K562 (cell line): ENCODE results near the gene CMIP. TPM values are rescaled to one million over a fixed set of nuclear protein-coding genes. Genes with fewer than 3 reads are reported as not detected.
A peak's percentile ranks its signal among the peaks of the same experiment; 100 is the strongest.

ENCODE experiments used
- ADNP ChIP-seq: fragments of 200-800 bp; sonication (Bioruptor generic); IDR thresholded peaks from 2 replicates; pipeline ENCODE4 v1.6.1; 2016; ENCODE audit warnings: missing genetic modification characterization, missing compliant biosample characterization
- CLOCK ChIP-seq: fragments of 250-450 bp; sonication (Bioruptor Pico); IDR thresholded peaks from 2 replicates; pipeline ENCODE4 v1.4.0; 2020; ENCODE audit warnings: mild to moderate bottlenecking, moderate library complexity, borderline replicate concordance
- CTCF ChIP-seq, 3 experiments: IDR thresholded peaks in 2 of 3; conservative IDR thresholded peaks in 1 of 3; 2 replicates each; pipeline ENCODE4 v1.5.1; 2011 to 2012; ENCODE audit warnings: low read length in 3 of 3, mild to moderate bottlenecking in 3 of 3, control low read depth in 2 of 3, improper control_type of control experiment in 1 of 3, inconsistent platforms in 1 of 3, low read depth in 1 of 3, mixed read lengths in 1 of 3, moderate library complexity in 1 of 3; ENCODE audit not compliant: insufficient read depth in 2 of 3
- ETV5 ChIP-seq: sonication (generic); formaldehyde crosslinking; IDR thresholded peaks from 2 replicates; pipeline ENCODE4 v1.4.0; 2020; ENCODE audit warnings: low read depth, mild to moderate bottlenecking, missing genetic modification reagents
- KLF16 ChIP-seq: IDR thresholded peaks from 2 replicates; pipeline ENCODE4 v1.6.1; 2016; ENCODE audit warnings: antibody characterized with exemption
- MGA ChIP-seq: fragments of 450-650 bp; IDR thresholded peaks from 2 replicates; pipeline ENCODE4 v1.6.1; 2016; ENCODE audit warnings: mild to moderate bottlenecking, moderate library complexity
- SNAPC5 ChIP-seq: fragments of 250-450 bp; sonication (Bioruptor Pico); IDR thresholded peaks from 2 replicates; pipeline ENCODE4 v1.8.0; 2021; ENCODE audit warnings: moderate library complexity, mild to moderate bottlenecking, inconsistent platforms
- ZFPM2 ChIP-seq: fragments of 250-450 bp; sonication (Bioruptor Pico); IDR thresholded peaks from 2 replicates; pipeline ENCODE4 v1.5.1; 2022; ENCODE audit warnings: mild to moderate bottlenecking
- ZNF431 ChIP-seq: sonication (generic); formaldehyde crosslinking; IDR thresholded peaks from 2 replicates; pipeline ENCODE4 v1.8.0; 2022; ENCODE audit warnings: mild to moderate bottlenecking, missing genetic modification reagents
- polyA plus RNA-seq, 8 experiments: library from polyadenylated mRNA; depleted of rRNA in 4 of 8; stranded (reverse) in 5 of 8; unstranded in 3 of 8; fragments of >200 nt; fragmentation: Nextera tagmentation in 2 of 8; fragmentation: Illumina TruSeq in 1 of 8; extraction: Ambion mirVana in 2 of 8; extraction: Trizol in 1 of 8; gene quantifications; 2 replicates each; pipeline versions ENCODE4 v1.2.1 to v1.2.3, GENCODE V29; 2011 to 2014; ENCODE audit warnings: inconsistent platforms in 1 of 8, missing spikeins in 1 of 8
- total RNA-seq, 7 experiments: library from RNA; depleted of rRNA in 6 of 7; stranded (reverse); fragments of >200 nt in 6 of 7; fragmentation: Illumina TruSeq in 2 of 7; extraction: Trizol in 2 of 7; gene quantifications; 2 replicates each; pipeline versions ENCODE4 v1.2.1 to v1.2.3, GENCODE V29; 2011 to 2021; ENCODE audit warnings: low replicate concordance in 1 of 7

CMIP gene
- total and polyA plus RNA-seq, 9 of the 15 experiments (the other 6 are each of a cell fraction or from before 2014, with no cell fraction given), result 0.94 to 82.5 (median 10.3) TPM

- TF ChIP-seq MGA (peak; percentile 86), CTCF (IDR thresholded peaks at IDR 0.05 in 2 of 3, conservative IDR thresholded peaks at IDR 0.05 in 1 of 3; ENCODE audit: insufficient read depth in 2 of 3, low read depth in 1 of 3, low read length in 3 of 3) (no peak), KLF16 (no peak), ZNF431 (peak; percentile 58; the same call in 1 of the 2 replicates), ETV5 (no peak), ADNP (no peak), SNAPC5 (CRISPR knock-in tag) (no peak), CLOCK (CRISPR knock-in tag) (no peak), ZFPM2 (CRISPR knock-in tag) (no peak)
Measured at GRCh38 chr16:81505011-81505661, 60.5 kb downstream of the CMIP start (continued).
